ENCODE results near the gene MYO15A.
A peak's percentile ranks its signal among the peaks of the same experiment; 100 is the strongest.
"Not testable (repeated sequence)": the region's sequence is repeated elsewhere in the genome, so short reads cannot be mapped to it uniquely, and the experiment has no call there.

Gene MYO15A

GRCh38 chr17:18187226-18187625 is 78.7 kb downstream of the MYO15A start:
- DNase-seq = no peak

- no peak for DNase-seq
Observed at GRCh38 chr17:18187821-18188761, 79.5 kb downstream of the MYO15A start.

DNA sequence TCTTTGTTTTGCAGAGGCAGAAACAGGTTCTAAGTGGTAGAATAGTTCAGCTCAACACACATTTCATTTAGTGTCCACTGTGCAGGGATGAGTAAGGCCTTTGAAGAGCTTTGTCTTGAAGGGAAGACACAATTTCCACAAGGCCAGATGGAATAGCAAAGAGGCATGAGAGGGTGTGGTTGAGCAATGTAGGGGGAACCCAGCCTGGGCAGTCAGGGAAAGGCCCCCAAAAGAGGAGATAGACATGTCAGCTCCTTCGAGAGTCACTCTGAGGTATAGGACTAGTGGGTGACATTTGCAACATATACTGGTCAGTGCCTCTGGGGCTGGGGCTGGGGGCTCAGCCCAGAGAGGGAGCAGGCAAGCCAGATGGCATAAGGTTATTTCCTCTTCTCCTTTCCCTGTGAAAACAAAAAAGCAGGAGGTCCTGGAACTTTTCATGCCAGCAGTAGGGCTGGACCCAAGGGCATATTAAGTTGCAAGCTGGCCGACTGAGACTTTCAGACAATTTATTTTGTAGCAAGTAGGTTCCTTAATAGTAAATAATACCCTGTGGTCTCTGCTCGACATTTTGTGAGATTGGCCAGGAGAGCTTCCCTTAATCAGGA is 82.2 kb downstream of the MYO15A start:
- no peak for DNase-seq

GRCh38 chr17:18191236-18191667 is 82.7 kb downstream of the MYO15A start:
- DNase-seq = no peak

DNA sequence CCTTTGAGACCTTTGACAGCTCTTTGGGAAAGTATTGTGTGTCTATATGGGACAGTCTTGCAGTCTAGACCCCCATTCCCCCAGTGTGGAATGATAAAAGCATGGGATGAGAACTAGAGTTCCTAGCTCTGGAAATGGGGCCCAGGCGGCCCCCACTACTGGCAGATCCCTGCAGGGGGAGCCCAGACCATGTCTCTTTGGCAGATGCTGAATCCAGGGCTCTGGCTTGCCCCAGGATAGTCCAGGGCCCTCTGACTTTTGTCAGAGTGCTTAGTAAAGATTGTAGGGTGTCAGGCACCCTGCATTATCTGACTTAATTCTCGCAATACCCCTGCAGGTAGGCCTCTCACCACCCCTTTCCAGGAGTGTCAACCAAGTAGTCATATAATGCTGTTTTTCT is 83.4 kb downstream of the MYO15A start:
- no peak for DNase-seq

- no peak for DNase-seq
Observed at GRCh38 chr17:18194394-18194793, 85.8 kb downstream of the MYO15A start.

DNA sequence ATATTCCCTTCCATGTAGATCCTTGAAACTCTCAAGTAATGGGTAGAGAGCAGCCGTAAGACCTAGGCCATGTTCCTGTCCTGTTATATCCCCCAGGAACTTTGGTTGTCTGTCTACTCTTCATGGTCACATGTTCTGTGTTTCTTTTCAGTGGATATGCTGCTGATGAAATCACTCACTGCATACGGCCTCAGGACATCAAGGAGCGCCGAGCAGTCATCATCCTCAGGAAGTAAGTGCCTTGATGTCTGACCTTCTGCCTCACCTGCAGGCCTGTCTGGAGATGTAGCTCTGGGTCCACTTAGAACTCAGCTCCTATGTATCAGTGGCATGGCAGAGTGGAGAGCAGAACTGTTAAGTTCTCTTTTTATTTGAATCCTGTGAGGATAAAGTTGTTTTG is 86.2 kb downstream of the MYO15A start:
- DNase-seq = no peak

- no peak for DNase-seq
Observed at GRCh38 chr17:18195246-18195645, 86.7 kb downstream of the MYO15A start.

DNA sequence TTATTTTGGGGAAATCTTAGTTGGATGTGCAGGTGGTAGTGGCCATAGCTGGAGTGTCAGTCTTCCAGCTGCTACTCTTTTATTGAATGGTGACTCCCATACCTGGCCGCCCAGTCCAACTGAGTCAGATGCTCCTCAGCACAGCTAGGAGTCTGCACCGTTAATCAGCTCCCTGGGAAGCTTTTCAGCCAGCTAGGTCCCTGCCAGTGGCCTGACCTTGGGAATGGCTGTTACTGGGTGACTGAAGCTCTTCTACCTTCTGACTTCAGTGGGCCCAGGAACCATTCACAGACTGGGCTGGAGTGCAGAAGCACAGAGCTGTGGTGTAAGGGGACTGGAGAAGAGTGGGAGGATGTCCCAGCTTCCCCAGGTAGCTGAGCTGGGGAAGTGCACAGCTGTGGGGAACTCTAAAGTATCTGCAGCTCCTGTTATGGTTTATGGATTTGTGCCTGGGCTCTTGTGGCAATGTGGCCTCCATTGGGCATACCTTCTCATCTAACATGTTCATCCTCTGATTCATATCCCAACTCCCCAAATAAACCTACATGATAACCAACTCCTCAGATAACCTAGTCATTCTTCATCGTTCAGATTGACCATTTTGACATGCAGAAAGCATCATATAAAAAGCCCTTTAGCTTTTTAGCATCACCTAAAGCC is 89.1 kb downstream of the MYO15A start:
- no peak for DNase-seq

- DNase-seq = no peak
Observed at GRCh38 chr17:18198530-18198929, 90.0 kb downstream of the MYO15A start.

GRCh38 chr17:18201108-18201507 is 92.6 kb downstream of the MYO15A start:
- DNase-seq = no peak

GRCh38 chr17:18203308-18203707 is 94.8 kb downstream of the MYO15A start:
- no peak for DNase-seq

- no peak for DNase-seq
Observed at GRCh38 chr17:18205861-18206260, 97.3 kb downstream of the MYO15A start.

DNA sequence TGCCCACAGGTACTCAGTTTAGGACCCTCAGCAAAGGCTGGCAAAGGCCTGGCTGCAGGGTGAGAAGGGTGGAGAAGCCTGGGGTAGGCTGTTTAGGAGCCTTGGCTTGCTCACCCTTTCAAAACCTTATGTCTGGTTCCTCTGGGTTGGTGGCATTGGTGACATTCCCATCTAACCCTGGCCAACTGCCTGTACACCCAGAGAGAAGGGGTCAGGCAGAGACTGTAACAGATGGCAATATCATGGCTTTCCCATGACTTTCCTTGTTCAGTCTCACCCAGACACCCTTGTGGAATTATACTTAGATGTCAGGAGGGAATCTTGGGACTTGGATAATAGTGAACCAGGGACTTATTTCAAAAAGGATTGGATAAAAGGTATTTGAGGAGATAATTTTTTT is 98.4 kb downstream of the MYO15A start:
- DNase-seq = no peak

- no peak for DNase-seq
Observed at GRCh38 chr17:18208092-18208491, 99.5 kb downstream of the MYO15A start.

DNA sequence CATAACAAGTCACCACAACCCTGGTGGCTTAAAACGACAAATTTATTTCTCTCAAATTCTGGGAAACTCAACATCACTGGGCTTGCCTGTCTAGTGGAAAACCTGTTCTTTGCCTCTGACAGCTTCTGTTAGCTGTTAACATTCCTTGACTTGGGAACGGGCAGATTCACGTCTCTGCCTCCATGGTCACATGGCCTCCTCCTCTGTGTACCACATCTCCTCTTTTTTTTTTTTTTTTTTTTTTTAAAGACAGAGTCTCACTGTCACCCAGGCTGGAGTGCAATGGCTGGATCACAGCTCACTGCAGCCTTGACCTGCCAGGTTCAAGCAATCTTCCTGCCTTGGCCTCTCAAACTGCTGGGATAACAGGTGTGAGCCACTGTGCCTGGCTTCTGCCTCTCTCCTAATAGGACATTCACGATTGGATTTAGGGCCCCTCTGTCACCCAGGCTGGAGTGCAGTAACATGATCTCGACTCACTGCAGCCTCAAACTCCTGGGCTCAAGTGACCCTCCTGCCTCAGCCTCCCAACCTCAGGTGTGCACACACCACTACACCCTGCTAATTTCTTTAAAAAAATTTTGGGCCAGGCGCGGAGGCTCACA is 105.2 kb downstream of the MYO15A start:
- no peak for DNase-seq

- not testable (repeated sequence) for DNase-seq
Observed at GRCh38 chr17:18216906-18217305, 108.3 kb downstream of the MYO15A start.

- peak; percentile 40 to 56 (median 48) for DNase-seq
Observed at GRCh38 chr17:18217412-18218015, 109.0 kb downstream of the MYO15A start.

DNA sequence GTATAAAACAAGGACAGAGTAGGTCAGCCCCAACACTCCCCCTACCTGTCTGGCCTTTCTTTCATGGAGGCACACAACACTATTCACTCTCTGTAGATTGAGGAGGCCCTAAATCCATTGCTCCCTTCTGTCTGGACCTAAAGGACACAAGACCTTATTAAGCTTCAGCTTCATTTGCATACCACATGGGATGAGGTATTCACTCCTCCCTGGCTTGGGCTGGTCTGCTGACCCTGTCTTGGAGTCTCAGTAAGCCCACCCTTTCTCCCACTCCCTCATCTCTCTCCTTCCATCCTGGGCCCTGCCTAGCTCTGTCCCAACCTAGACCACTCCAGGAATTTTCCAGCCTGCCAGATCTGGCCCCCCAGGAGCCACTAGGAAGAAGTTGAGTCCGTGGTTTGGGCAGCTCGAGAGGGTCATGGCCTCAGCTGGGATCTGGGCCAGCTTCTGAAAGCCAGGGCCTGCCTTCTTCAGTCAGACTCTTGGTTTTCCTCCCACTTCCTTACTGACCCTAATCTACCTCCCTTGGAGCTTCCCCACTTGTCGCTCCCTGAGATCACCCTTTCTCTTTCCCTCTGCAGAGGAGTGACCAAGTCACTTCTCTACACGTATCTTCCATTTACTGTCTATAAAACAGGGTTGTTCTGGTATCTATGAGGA is 110.3 kb downstream of the MYO15A start:
- no peak for DNase-seq

DNA sequence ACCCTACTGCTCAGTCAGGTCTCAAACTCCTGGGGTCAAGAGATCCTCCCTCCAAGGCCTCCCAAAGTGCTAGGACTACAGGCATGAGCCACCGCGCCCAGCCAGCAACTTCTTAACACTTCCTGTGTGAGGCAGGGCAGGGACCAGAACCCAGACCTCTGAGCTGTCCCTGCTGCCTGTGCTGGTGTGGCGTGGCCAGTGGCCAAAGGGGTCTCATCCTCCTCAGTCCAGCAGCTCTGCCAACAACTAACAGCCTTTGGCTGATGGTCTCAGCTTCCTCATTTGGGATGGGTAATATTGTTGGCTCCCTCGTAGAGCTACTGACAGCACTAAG is 115.5 kb downstream of the MYO15A start:
- no peak for DNase-seq

DNA sequence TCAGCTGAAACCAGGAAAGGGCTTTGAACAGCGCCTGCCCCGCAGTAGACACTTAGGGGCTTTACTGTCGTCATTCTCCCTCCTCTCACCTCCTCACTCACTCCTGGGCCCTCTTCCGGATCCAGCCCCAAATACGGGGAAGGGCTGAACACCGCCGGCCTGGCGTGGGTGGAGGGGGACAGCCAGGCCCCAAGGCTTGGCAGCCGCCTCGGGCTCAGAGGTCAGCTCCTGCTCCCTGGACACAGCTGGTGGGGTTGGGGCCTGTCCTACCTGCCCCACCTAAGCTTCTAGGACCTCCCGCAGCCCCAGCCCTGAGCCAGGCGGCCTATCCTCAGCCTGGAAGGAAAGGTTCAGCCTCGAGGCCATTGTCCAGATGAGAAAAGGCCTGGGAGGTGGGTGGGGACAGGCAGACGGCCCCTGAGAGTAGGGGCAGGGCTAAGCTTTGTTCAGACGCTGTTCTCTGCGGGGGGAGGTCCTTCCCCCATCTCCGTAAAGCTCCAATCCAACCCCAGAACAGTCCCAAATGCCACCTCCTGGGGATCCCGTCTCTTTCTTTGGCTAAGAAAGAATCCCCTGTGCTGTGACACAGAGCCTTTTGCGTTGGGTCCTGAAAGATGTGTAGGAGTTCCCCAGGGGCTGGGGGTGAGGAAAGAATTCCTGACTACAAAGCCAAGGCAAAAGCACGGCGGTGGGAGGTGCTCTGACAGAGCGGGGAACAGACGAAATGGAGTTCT is 116.0 kb downstream of the MYO15A start:
- no peak for DNase-seq

Measured in activated CD4-positive, CD25-positive, alpha-beta regulatory T cell (primary cell).